H7 (cell line): ENCODE data around the gene CHAT. TPM values are rescaled to one million over a fixed set of nuclear protein-coding genes. Genes with fewer than 3 reads are reported as not detected.

ENCODE experiments used
- DNase-seq: peaks from one replicate; pipeline ENCODE4 v3.0.0; 2012
- H3K27me3 ChIP-seq: 2 replicates; pipeline ENCODE4 v1.6.0; 2011; ENCODE audit warnings: mild to moderate bottlenecking, low read length; ENCODE audit not compliant: control insufficient read depth, insufficient read depth
- H3K36me3 ChIP-seq: replicated peaks from 2 replicates; pipeline ENCODE4 v1.5.1; 2011; ENCODE audit warnings: low read length; ENCODE audit not compliant: control insufficient read depth, insufficient read depth
- H3K4me3 ChIP-seq: 2 replicates; pipeline ENCODE4 v1.5.1; 2011; ENCODE audit warnings: low read depth, mild to moderate bottlenecking, control low read depth, low read length, moderate library complexity; ENCODE audit not compliant: insufficient read depth
- total RNA-seq: library from RNA; depleted of rRNA; stranded (reverse); fragments of >200 nt; shearing (Covaris generic); gene quantifications from 2 replicates; pipeline ENCODE4 v1.2.3, GENCODE V29; 2014

The CHAT gene
- total RNA-seq, 1 experiment from 2014 or later, result not detected

GRCh38 chr10:49613165-49613881, 514 bp upstream of the CHAT start:
- H3K4me3 ChIP-seq, result peak overlapping the region; percentile 1; the same call in 1 of the 2 replicates

DNA sequence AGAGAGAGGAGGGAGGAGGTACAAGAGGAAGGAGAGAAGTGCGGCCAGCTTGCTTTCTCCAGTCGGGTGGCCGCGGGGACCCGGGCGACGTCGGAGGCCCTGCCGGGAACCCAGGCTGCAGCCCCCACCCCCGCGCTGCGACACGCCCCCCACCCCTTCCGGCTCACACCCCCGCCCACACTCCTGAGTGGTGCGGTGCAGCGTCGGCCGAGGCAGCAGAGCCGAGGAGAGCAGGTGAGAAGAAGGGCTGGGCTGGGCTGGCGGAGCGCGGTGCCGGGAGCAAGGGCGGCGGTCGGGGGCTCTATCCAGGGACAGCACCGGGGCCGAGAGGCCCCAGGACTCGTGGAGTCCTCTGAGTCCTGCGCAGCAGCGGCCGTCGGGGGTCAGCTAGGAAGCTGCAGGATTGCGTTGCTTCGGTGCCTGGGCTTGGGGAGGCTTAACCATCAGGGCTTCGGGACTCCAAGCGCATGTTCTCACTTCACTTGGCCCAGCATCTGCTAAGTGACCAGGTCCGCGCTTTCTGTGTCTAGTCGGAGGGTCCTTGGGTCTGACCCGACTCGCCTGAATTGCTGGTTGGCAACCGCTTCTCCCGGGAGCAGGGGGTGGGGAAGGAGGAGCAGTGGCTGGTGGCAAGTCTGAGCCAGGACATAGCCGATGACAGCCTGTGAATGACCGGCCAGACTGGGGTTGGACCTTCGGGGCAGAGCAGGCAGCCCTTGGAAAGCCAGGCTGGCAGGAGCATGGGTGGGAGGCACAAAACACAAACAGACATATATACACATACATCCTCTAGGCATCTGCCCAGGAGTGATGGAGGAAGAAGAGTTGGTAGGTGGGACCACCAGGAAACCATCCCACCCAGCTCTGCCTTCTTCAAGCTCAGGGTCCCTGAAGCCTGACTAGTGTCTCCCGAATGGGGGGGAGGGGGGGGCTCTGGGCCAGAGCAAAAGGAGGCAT, 683 bp downstream of the CHAT start:
- H3K36me3 ChIP-seq, result no peaks in the 10 kb centered on the region
- H3K27me3 ChIP-seq, result peaks cover 96% of the 10 kb centered on the region
- peak overlapping the region; percentile 12; the same call in 1 of the 2 replicates for H3K4me3 ChIP-seq
- peak; percentile 81 for DNase-seq

More at GRCh38 chr10:49613165-49613881, 514 bp upstream of the CHAT start:
- Histone ChIP-seq H3K36me3 (no peaks in the 10 kb centered on the region), H3K27me3 (peaks cover 97% of the 10 kb centered on the region)
- peak; percentile 65 for DNase-seq

DNA sequence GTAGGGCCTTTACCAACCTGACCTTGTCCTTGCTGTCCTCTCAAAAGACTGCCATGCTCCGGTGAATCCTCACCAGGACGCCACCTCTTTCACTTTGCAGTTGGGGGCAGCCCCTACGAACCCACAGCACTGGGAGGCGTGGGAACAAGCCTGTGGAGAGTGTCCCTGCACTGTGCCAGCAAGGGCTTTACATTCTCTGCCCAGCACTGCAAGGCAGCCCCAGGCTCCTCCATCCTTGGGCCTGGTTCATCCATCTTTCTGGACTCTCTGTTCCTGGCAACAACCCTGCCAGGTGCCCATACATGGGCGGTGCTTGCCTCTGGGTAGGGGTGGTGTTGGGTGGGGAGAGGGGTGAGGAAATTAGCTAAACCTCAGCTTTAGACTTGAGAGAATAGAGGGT, 1.4 kb downstream of the CHAT start:
- Histone ChIP-seq H3K27me3 (peaks cover 95% of the 10 kb centered on the region), H3K36me3 (no peaks in the 10 kb centered on the region), H3K4me3 (no peak overlapping the region)
- DNase-seq, result no peak

DNA sequence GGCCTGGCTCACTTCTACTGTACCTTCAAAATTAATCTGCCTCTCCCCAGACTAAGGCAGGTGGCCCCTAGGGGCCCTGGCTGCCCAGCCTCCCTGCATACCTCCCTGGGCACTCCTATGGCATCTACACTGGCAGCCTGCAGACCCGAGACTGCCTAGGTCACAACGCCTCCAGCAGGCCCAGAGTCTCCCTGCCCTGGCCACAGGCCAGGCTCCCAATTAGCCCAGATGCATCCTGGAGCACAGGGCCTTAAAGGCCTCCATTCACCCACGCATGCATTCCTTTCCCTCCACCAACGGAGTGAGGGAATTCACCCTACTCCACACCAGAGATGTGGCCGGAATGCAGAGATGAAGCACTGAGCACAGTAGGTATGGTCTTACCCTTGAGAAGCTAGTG, 1.9 kb downstream of the CHAT start:
- no peak for DNase-seq
- H3K27me3 ChIP-seq, result peaks cover 91% of the 10 kb centered on the region
- no peak overlapping the region for H3K4me3 ChIP-seq

GRCh38 chr10:49616421-49617101, 2.7 kb downstream of the CHAT start:
- peak; percentile 74 for DNase-seq
- peaks cover 84% of the 10 kb centered on the region for H3K27me3 ChIP-seq
- no peaks in the 10 kb centered on the region for H3K36me3 ChIP-seq
- no peak overlapping the region for H3K4me3 ChIP-seq

More for the DNA sequence above, 1.9 kb downstream of the CHAT start:
- no peaks in the 10 kb centered on the region for H3K36me3 ChIP-seq

- Histone ChIP-seq H3K4me3 (no peak overlapping the region), H3K27me3 (peaks cover 76% of the 10 kb centered on the region), H3K36me3 (no peaks in the 10 kb centered on the region)
- no peak for DNase-seq
Observed at GRCh38 chr10:49617121-49618020, 3.5 kb downstream of the CHAT start.

- DNase-seq, result no peak
- Histone ChIP-seq H3K4me3 (no peak overlapping the region), H3K36me3 (no peaks in the 10 kb centered on the region), H3K27me3 (peaks cover 70% of the 10 kb centered on the region)
Observed at GRCh38 chr10:49618821-49619220, 5.0 kb downstream of the CHAT start.

DNA sequence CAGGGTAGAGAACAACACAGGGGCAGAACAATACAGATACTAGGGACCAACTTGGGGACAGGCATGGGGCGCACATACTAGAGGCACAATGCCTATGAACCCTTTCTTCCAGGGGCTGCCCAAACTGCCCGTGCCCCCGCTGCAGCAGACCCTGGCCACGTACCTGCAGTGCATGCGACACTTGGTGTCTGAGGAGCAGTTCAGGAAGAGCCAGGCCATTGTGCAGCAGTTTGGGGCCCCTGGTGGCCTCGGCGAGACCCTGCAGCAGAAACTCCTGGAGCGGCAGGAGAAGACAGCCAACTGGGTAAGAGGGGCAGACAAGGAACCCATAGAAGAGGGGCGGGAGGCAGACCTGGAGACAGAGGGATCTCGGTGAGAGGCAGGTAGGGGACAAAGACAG, 5.8 kb downstream of the CHAT start:
- DNase-seq, result peak; percentile 77
- Histone ChIP-seq H3K4me3 (no peak overlapping the region), H3K36me3 (no peaks in the 10 kb centered on the region), H3K27me3 (peaks cover 62% of the 10 kb centered on the region)

DNA sequence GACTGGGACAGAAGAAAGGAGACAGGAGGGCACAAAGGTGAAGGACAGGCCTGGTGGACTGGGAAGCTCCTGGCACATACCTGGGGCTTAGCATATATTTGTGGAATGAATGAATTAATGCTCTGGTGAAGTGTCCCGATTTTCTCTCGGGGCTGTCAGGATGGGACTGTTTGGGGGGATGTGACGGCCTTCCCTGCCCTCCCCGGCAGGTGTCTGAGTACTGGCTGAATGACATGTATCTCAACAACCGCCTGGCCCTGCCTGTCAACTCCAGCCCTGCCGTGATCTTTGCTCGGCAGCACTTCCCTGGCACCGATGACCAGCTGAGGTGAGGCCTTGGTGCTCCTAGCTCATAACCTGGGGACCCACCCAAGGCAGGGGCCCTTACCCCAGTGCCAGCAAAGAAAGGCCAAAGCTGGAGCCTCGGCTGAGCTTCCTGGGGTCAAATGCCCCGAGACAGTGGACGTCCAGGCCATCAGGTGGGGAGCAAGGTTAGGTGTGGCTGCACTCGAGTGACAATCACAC, 6.5 kb downstream of the CHAT start:
- no peaks in the 10 kb centered on the region for H3K36me3 ChIP-seq
- peaks cover 55% of the 10 kb centered on the region for H3K27me3 ChIP-seq
- H3K4me3 ChIP-seq, result no peak overlapping the region
- DNase-seq, result no peak

DNA sequence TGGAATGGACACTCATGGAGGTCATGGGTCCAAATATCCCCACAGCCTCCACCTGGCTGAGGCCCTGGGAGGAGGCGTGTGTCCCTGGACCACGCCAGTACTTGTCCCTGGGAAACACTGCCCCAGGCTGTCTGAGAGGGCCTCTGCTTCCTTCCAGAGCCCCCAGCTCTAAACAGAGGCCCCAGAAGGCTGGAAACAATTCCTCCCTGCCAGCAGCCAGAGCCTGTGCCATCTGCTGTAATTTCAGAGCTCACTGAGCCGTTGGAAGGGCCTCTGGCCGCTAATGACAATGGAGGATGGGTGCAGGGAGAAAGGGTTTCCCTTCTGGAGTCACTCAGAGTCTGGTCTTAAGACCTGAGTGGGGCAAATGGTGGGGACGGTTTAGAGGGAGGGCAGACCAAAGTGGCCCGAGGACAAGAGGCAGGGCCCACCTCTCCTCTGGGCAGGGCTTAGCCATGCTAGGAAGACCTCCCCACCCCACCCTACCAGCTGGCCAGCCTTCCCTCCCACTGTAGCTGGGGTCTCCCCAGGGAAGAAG, 7.1 kb downstream of the CHAT start:
- Histone ChIP-seq H3K4me3 (no peak overlapping the region), H3K36me3 (no peaks in the 10 kb centered on the region), H3K27me3 (peaks cover 49% of the 10 kb centered on the region)
- DNase-seq, result no peak

GRCh38 chr10:49621561-49621960, 7.7 kb downstream of the CHAT start:
- no peak for DNase-seq
- H3K4me3 ChIP-seq, result no peak overlapping the region
- H3K27me3 ChIP-seq, result peaks cover 43% of the 10 kb centered on the region
- no peaks in the 10 kb centered on the region for H3K36me3 ChIP-seq

GRCh38 chr10:49622426-49623425, 8.9 kb downstream of the CHAT start:
- H3K4me3 ChIP-seq, result no peak overlapping the region
- DNase-seq, result no peak

More at GRCh38 chr10:49622426-49623425, 8.9 kb downstream of the CHAT start:
- H3K27me3 ChIP-seq, result peaks cover 33% of the 10 kb centered on the region
- H3K36me3 ChIP-seq, result no peaks in the 10 kb centered on the region
